Neural cell (in vitro differentiated cells): Measurements from ENCODE around the gene FBXL5.

Source experiments
- EP300 ChIP-seq: fragments of 450-650 bp; conservative IDR thresholded peaks from 2 replicates; pipeline ENCODE4 v1.6.1; 2014; ENCODE audit warnings: antibody characterized with exemption, mild to moderate bottlenecking, moderate library complexity; ENCODE audit not compliant: poor library complexity, severe bottlenecking
- POLR2AphosphoS5 ChIP-seq: IDR thresholded peaks from 2 replicates; pipeline ENCODE4 v1.6.1; 2012
- RAD21 ChIP-seq: fragments of 450-650 bp; conservative IDR thresholded peaks from 2 replicates; pipeline ENCODE4 v1.6.1; 2014; ENCODE audit warnings: antibody characterized with exemption, mild to moderate bottlenecking, moderate library complexity
- TAF1 ChIP-seq: IDR thresholded peaks from 2 replicates; pipeline ENCODE4 v1.6.1; 2012; ENCODE audit warnings: low read depth
- TF ChIP-seq, protein P1 (sequence below): fragments of 450-650 bp; IDR thresholded peaks from 2 replicates; pipeline ENCODE4 v1.5.1; 2014; ENCODE audit warnings: antibody characterized with exemption, mild to moderate bottlenecking, moderate library complexity; ENCODE audit not compliant: poor library complexity, severe bottlenecking
- TF ChIP-seq, protein P2 (sequence below): IDR thresholded peaks from 2 replicates; pipeline ENCODE4 v1.6.1; 2012; ENCODE audit warnings: borderline replicate concordance

DNA sequence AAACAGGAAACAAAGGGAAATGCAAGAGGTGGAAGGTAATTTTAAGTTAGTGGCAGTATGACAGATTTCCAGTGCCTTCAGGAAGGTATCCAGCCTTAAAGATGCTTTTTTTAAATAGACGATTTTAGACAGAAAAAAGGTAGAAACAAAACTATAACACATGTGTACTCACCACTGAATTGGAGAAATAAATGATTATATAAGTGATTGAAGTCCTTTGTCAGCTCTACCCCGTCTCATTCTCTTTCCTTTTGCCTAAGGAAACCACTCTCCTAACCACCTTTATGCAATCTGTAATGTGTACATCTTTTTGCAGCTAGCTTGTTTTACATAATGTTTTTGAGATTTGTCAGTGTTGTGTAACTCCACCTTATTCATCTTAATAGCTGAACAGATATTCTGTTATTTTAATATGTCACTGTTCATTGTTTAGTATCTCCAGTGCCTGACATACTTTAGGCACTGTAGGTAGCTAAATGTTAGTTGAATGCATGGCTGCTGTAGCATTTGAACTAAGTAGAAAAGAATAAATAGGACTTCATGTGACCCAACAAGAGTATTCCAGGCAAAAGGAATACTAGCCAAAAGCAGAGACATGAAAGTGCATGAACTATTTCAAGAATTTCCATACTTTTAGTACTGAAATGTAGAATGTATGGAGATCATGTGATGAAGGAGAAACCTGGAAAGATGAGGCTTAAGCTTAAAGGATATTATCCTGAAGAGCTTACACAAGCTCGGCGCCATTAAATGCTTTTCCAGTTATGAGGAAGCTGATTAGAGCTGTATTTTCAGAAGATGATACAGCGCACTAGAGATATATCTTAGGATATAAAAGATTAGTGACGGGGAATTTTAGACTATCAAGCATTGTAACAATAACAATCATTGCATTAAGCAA is 27.3 kb upstream of the FBXL5 start:
- TF ChIP-seq, protein P1, sequence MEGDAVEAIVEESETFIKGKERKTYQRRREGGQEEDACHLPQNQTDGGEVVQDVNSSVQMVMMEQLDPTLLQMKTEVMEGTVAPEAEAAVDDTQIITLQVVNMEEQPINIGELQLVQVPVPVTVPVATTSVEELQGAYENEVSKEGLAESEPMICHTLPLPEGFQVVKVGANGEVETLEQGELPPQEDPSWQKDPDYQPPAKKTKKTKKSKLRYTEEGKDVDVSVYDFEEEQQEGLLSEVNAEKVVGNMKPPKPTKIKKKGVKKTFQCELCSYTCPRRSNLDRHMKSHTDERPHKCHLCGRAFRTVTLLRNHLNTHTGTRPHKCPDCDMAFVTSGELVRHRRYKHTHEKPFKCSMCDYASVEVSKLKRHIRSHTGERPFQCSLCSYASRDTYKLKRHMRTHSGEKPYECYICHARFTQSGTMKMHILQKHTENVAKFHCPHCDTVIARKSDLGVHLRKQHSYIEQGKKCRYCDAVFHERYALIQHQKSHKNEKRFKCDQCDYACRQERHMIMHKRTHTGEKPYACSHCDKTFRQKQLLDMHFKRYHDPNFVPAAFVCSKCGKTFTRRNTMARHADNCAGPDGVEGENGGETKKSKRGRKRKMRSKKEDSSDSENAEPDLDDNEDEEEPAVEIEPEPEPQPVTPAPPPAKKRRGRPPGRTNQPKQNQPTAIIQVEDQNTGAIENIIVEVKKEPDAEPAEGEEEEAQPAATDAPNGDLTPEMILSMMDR = no peak
- no peak for TF ChIP-seq POLR2AphosphoS5
- TF ChIP-seq EP300 = no peak
- TF ChIP-seq RAD21 = no peak
- TF ChIP-seq, protein P2, sequence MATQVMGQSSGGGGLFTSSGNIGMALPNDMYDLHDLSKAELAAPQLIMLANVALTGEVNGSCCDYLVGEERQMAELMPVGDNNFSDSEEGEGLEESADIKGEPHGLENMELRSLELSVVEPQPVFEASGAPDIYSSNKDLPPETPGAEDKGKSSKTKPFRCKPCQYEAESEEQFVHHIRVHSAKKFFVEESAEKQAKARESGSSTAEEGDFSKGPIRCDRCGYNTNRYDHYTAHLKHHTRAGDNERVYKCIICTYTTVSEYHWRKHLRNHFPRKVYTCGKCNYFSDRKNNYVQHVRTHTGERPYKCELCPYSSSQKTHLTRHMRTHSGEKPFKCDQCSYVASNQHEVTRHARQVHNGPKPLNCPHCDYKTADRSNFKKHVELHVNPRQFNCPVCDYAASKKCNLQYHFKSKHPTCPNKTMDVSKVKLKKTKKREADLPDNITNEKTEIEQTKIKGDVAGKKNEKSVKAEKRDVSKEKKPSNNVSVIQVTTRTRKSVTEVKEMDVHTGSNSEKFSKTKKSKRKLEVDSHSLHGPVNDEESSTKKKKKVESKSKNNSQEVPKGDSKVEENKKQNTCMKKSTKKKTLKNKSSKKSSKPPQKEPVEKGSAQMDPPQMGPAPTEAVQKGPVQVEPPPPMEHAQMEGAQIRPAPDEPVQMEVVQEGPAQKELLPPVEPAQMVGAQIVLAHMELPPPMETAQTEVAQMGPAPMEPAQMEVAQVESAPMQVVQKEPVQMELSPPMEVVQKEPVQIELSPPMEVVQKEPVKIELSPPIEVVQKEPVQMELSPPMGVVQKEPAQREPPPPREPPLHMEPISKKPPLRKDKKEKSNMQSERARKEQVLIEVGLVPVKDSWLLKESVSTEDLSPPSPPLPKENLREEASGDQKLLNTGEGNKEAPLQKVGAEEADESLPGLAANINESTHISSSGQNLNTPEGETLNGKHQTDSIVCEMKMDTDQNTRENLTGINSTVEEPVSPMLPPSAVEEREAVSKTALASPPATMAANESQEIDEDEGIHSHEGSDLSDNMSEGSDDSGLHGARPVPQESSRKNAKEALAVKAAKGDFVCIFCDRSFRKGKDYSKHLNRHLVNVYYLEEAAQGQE = no peak
- TF ChIP-seq TAF1 = no peak
